Activated T-helper 9 cell treated with anti-CD3 and anti-CD28 coated beads, Interleukin-2, amount 50 U/mL, for 16 hours (primary cell): ENCODE data around the gene GPR4.
"Not testable (repeated sequence)": the region's sequence is repeated elsewhere in the genome, so short reads cannot be mapped to it uniquely, and the experiment has no call there.

Experiments
- DNase-seq: peaks from one replicate; pipeline ENCODE4 v3.0.0-alpha.2; 2020; ENCODE audit warnings: low read depth

Gene GPR4

GRCh38 chr19:45621976-45622503 is 20.0 kb upstream of the GPR4 start:
- no peak for DNase-seq

- no peak for DNase-seq
Measured at GRCh38 chr19:45621389-45621788, 19.4 kb upstream of the GPR4 start.

- no peak for DNase-seq
Measured at GRCh38 chr19:45616704-45617017, 14.6 kb upstream of the GPR4 start.

GRCh38 chr19:45615795-45616703 is 14.0 kb upstream of the GPR4 start:
- peak; percentile 62 for DNase-seq

- DNase-seq, result not testable (repeated sequence)
Measured at GRCh38 chr19:45615056-45615455, 13.0 kb upstream of the GPR4 start.

- DNase-seq, result peak; percentile 21
Measured at GRCh38 chr19:45613926-45614725, 12.1 kb upstream of the GPR4 start.

- no peak for DNase-seq
Measured at GRCh38 chr19:45608948-45609347, 6.9 kb upstream of the GPR4 start.

- DNase-seq, result peak; percentile 28
Measured at GRCh38 chr19:45607071-45608029, 5.3 kb upstream of the GPR4 start.

GRCh38 chr19:45601115-45601514 is 897 bp downstream of the GPR4 start:
- no peak for DNase-seq

- no peak for DNase-seq
Measured at GRCh38 chr19:45600340-45600885, 1.6 kb downstream of the GPR4 start.

- DNase-seq, result no peak
Measured at GRCh38 chr19:45599286-45599685, 2.7 kb downstream of the GPR4 start.

GRCh38 chr19:45598267-45599001 is 3.6 kb downstream of the GPR4 start:
- no peak for DNase-seq

GRCh38 chr19:45597425-45598111 is 4.4 kb downstream of the GPR4 start:
- no peak for DNase-seq

- DNase-seq, result no peak
Measured at GRCh38 chr19:45595814-45596213, 6.2 kb downstream of the GPR4 start.

- no peak for DNase-seq
Measured at GRCh38 chr19:45593520-45593919, 8.5 kb downstream of the GPR4 start.

- DNase-seq, result no peak
Measured at GRCh38 chr19:45592366-45592765, 9.6 kb downstream of the GPR4 start.

- no peak for DNase-seq
Measured at GRCh38 chr19:45591638-45592005, 10.4 kb downstream of the GPR4 start.

GRCh38 chr19:45591004-45591637 is 10.9 kb downstream of the GPR4 start:
- DNase-seq, result no peak

GRCh38 chr19:45590300-45591003 is 11.6 kb downstream of the GPR4 start:
- DNase-seq, result no peak
